Activated T-helper 17 cell treated with anti-CD3 and anti-CD28 coated beads, Interleukin-2, amount 50 U/mL, for 72 hours (primary cell): ENCODE measurements around the gene ABCG1. TPM values are rescaled to one million over a fixed set of nuclear protein-coding genes. Genes with fewer than 3 reads are reported as not detected.
A peak's percentile ranks its signal among the peaks of the same experiment; 100 is the strongest.

Source experiments
- ATAC-seq: fragments of 150-1000 bp; cut with Tn5 transposase; replicated peaks from 2 replicates; pipeline ENCODE4 v1.10.0; 2021; ENCODE audit warnings: mild to moderate bottlenecking, moderate library complexity
- H3K27ac Mint-ChIP-seq: one replicate; pipeline ENCODE4 v1.8.0; 2022; ENCODE audit warnings: mixed read lengths
- H3K27me3 Mint-ChIP-seq: one replicate; pipeline ENCODE4 v1.8.0; 2022; ENCODE audit warnings: mixed read lengths
- H3K36me3 Mint-ChIP-seq: one replicate; pipeline ENCODE4 v1.8.0; 2022; ENCODE audit warnings: low read depth, mild to moderate bottlenecking, mixed read lengths
- H3K4me1 Mint-ChIP-seq: one replicate; pipeline ENCODE4 v1.8.0; 2022; ENCODE audit warnings: mixed read lengths
- H3K4me3 Mint-ChIP-seq: one replicate; pipeline ENCODE4 v1.8.0; 2022; ENCODE audit warnings: mild to moderate bottlenecking, mixed read lengths
- H3K9me3 Mint-ChIP-seq: one replicate; pipeline ENCODE4 v1.8.0; 2022; ENCODE audit warnings: mixed read lengths
- total RNA-seq, 2 donors: library from RNA; stranded (reverse); gene quantifications; one replicate each; pipeline ENCODE4 v1.2.3, GENCODE V29; 2022

The ABCG1 gene
- total RNA-seq, 2 donors from 2014 or later, result 3.1 to 8.2 TPM

GRCh38 chr21:42215942-42216725 is 2.8 kb upstream of the ABCG1 start:
- ATAC-seq, result no peak
- Mint-ChIP-seq H3K4me1 (no peaks in the 10 kb centered on the region), H3K27ac (no peak overlapping the region), H3K9me3 (no peaks in the 10 kb centered on the region), H3K4me3 (no peak overlapping the region), H3K27me3 (no peaks in the 10 kb centered on the region), H3K36me3 (no peaks in the 10 kb centered on the region)

GRCh38 chr21:42216726-42217572 is 2.0 kb upstream of the ABCG1 start:
- Mint-ChIP-seq H3K9me3 (no peaks in the 10 kb centered on the region), H3K27me3 (no peaks in the 10 kb centered on the region), H3K4me3 (no peak overlapping the region), H3K27ac (no peak overlapping the region), H3K36me3 (no peaks in the 10 kb centered on the region), H3K4me1 (no peaks in the 10 kb centered on the region)
- no peak for ATAC-seq

- H3K36me3 Mint-ChIP-seq, result no peaks in the 10 kb centered on the region
- peak; percentile 53 for ATAC-seq
- H3K27ac Mint-ChIP-seq, result peak overlapping the region; percentile 48
- H3K27me3 Mint-ChIP-seq, result no peaks in the 10 kb centered on the region
- no peaks in the 10 kb centered on the region for H3K9me3 Mint-ChIP-seq
- H3K4me1 Mint-ChIP-seq, result peaks cover 8% of the 10 kb centered on the region
- peak overlapping the region; percentile 81 for H3K4me3 Mint-ChIP-seq
Measured at GRCh38 chr21:42219606-42220137, 732 bp downstream of the ABCG1 start.

GRCh38 chr21:42220138-42220701 is 1.3 kb downstream of the ABCG1 start:
- Mint-ChIP-seq H3K27me3 (no peaks in the 10 kb centered on the region), H3K36me3 (peaks cover under 1% of the 10 kb centered on the region), H3K9me3 (no peaks in the 10 kb centered on the region), H3K27ac (peak overlapping the region; percentile 48), H3K4me1 (peaks cover 8% of the 10 kb centered on the region), H3K4me3 (peak overlapping the region; percentile 81)
- peak; percentile 80 for ATAC-seq

- no peak overlapping the region for H3K4me3 Mint-ChIP-seq
- H3K27ac Mint-ChIP-seq, result no peak overlapping the region
- H3K9me3 Mint-ChIP-seq, result no peaks in the 10 kb centered on the region
- no peak for ATAC-seq
- H3K4me1 Mint-ChIP-seq, result peaks cover 19% of the 10 kb centered on the region
- H3K36me3 Mint-ChIP-seq, result peaks cover 7% of the 10 kb centered on the region
- H3K27me3 Mint-ChIP-seq, result no peaks in the 10 kb centered on the region
Measured at GRCh38 chr21:42221581-42222345, 2.8 kb downstream of the ABCG1 start.

DNA sequence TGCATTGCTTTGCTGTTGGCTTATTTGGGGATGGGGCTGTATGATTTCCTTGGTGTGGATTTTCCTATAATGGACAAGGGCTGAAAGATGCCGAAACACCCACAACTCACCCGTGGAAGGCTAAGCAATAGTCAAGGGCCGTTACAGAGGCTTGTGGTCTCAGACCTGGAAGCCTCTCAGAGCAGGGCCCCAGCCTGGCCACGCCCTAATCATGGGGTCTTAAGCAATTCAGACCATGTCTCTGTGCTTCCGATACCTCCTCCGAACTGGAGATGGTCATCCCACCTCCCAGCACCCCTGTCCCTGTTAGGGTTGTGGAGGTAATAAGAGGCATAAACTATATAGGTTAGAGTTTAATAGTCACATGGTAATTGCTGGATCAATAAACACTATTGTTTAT is 3.4 kb downstream of the ABCG1 start:
- no peak overlapping the region for H3K27ac Mint-ChIP-seq
- H3K27me3 Mint-ChIP-seq, result no peaks in the 10 kb centered on the region
- H3K4me1 Mint-ChIP-seq, result peaks cover 24% of the 10 kb centered on the region
- H3K9me3 Mint-ChIP-seq, result no peaks in the 10 kb centered on the region
- ATAC-seq, result no peak
- H3K4me3 Mint-ChIP-seq, result no peak overlapping the region
- H3K36me3 Mint-ChIP-seq, result peaks cover 7% of the 10 kb centered on the region

DNA sequence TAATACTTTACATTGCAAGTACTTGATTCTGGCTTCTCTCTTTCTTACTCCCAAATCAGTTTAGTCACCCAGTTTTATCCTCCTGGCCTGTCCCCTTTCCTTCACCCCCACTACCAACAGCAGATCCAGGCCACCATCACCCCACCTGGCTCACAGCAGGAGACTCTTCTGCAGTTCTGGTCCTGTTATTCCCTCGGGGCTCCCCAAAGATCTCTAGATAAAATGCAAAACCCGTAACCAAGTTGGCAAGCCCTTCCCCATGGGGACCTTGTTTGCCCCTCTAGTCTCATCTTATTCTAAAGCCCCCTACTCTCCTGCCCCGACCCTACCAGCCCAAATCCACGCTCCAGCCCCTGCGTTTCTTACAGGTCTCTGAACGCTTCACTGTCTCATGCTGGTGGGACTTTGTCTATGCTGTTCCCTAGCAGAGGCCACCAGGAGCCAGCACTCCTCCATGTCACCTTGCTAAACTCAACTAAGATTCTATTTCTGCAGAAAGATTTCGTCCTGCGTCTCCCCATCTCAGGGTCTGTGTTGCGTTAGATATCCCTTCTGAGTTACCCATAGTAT is 4.0 kb downstream of the ABCG1 start:
- Mint-ChIP-seq H3K27ac (no peak overlapping the region), H3K36me3 (peaks cover 7% of the 10 kb centered on the region), H3K9me3 (no peaks in the 10 kb centered on the region), H3K4me1 (peaks cover 29% of the 10 kb centered on the region), H3K4me3 (no peak overlapping the region), H3K27me3 (no peaks in the 10 kb centered on the region)
- no peak for ATAC-seq

- Mint-ChIP-seq H3K36me3 (peaks cover 7% of the 10 kb centered on the region), H3K27me3 (no peaks in the 10 kb centered on the region), H3K4me3 (no peak overlapping the region), H3K9me3 (no peaks in the 10 kb centered on the region), H3K4me1 (peaks cover 33% of the 10 kb centered on the region), H3K27ac (no peak overlapping the region)
- ATAC-seq, result no peak
Measured at GRCh38 chr21:42223826-42224575, 5.1 kb downstream of the ABCG1 start.

- Mint-ChIP-seq H3K27me3 (no peaks in the 10 kb centered on the region), H3K4me3 (no peak overlapping the region), H3K9me3 (no peaks in the 10 kb centered on the region), H3K36me3 (peaks cover 7% of the 10 kb centered on the region), H3K27ac (no peak overlapping the region), H3K4me1 (peaks cover 36% of the 10 kb centered on the region)
- no peak for ATAC-seq
Measured at GRCh38 chr21:42225042-42225441, 6.1 kb downstream of the ABCG1 start.

GRCh38 chr21:42225571-42226155 is 6.7 kb downstream of the ABCG1 start:
- Mint-ChIP-seq H3K4me3 (no peak overlapping the region), H3K27me3 (no peaks in the 10 kb centered on the region), H3K4me1 (peaks cover 36% of the 10 kb centered on the region), H3K27ac (no peak overlapping the region), H3K9me3 (no peaks in the 10 kb centered on the region), H3K36me3 (peaks cover 7% of the 10 kb centered on the region)
- no peak for ATAC-seq

- peak overlapping the region; percentile 75 for H3K27ac Mint-ChIP-seq
- H3K27me3 Mint-ChIP-seq, result no peaks in the 10 kb centered on the region
- H3K4me1 Mint-ChIP-seq, result peaks cover 36% of the 10 kb centered on the region
- H3K4me3 Mint-ChIP-seq, result no peak overlapping the region
- peaks cover 7% of the 10 kb centered on the region for H3K36me3 Mint-ChIP-seq
- no peak for ATAC-seq
- H3K9me3 Mint-ChIP-seq, result no peaks in the 10 kb centered on the region
Measured at GRCh38 chr21:42226626-42227025, 7.7 kb downstream of the ABCG1 start.

- no peaks in the 10 kb centered on the region for H3K9me3 Mint-ChIP-seq
- peaks cover 7% of the 10 kb centered on the region for H3K36me3 Mint-ChIP-seq
- no peaks in the 10 kb centered on the region for H3K27me3 Mint-ChIP-seq
- H3K4me3 Mint-ChIP-seq, result peak overlapping the region; percentile 69
- peaks cover 38% of the 10 kb centered on the region for H3K4me1 Mint-ChIP-seq
- peak overlapping the region; percentile 75 for H3K27ac Mint-ChIP-seq
- ATAC-seq, result peak; percentile 99
Measured at GRCh38 chr21:42227909-42228708, 9.2 kb downstream of the ABCG1 start.
